ENCODE measurements around the gene QSOX1.

Gene QSOX1

GRCh38 chr1:180150982-180151381 lies 3.7 kb upstream of the QSOX1 start:
- DNase-seq: no peak

DNA sequence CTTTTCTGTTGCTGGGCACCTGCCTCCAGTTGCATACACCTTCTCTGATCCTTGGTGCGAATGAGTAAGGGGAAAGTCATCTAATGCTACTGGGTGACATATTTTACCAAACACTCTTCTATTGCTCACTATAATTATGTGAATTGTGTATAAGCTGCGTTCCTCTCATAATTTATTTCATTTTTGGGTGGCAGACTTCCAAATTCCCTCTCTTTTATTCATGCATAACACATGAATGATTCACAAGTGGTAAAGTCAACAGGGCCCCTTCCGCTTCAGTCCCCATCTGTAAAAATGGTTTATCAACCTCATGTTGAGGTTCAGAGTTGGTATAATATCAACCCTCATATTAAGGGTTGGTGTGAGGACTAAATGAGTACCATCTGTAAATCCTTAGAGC lies 3.2 kb upstream of the QSOX1 start:
- DNase-seq: no peak

GRCh38 chr1:180152588-180152987 lies 2.1 kb upstream of the QSOX1 start:
- DNase-seq: no peak

- DNase-seq: no peak
These were observed 1.6 kb upstream of the QSOX1 start for GRCh38 chr1:180153032-180153431.

GRCh38 chr1:180154003-180154324 lies 705 bp upstream of the QSOX1 start:
- no peak for DNase-seq

GRCh38 chr1:180155182-180155682 lies 563 bp downstream of the QSOX1 start:
- peak; percentile 21 for DNase-seq

DNA sequence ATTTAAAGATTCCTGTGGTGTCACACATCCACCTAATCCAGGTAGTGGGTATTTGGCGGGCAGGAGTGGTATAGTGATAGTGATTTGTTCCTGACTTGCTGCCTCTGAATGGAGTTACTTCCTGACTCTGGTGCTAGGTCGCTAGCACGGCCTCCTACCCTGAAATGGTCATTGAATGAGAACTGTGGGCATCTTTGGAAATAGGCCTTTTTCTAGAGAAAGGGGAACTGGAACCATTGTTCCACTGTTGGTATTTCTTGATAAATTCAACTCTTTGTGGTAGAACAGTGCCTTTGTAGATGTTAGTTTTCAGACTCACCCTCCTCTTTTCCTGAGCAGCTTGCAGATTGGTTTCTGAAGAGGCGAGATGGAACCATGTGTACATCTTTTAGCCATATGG lies 1.5 kb downstream of the QSOX1 start:
- no peak for DNase-seq

DNA sequence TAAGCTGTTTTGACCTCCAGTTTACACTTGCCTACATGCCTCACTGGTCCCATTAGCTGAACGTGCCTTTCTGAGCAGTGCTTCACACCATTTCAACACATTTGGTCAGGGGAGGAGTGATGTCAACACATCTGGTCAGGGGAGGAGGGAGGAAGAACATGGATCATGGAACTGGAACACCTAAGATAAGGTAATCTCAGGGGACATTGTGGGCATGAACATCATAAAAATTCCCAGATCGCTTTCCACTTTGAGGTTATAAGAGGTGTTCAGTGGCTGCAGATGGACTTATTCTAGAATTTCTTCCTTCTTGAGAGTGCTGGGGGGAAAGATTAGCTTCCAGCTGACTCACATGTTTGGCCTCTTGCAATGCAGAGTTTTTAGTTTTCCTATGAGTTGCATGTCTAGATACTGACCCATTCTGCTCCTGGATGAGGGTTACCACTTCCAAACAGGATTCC lies 2.0 kb downstream of the QSOX1 start:
- DNase-seq: no peak

GRCh38 chr1:180157108-180157507 lies 2.4 kb downstream of the QSOX1 start:
- no peak for DNase-seq

DNA sequence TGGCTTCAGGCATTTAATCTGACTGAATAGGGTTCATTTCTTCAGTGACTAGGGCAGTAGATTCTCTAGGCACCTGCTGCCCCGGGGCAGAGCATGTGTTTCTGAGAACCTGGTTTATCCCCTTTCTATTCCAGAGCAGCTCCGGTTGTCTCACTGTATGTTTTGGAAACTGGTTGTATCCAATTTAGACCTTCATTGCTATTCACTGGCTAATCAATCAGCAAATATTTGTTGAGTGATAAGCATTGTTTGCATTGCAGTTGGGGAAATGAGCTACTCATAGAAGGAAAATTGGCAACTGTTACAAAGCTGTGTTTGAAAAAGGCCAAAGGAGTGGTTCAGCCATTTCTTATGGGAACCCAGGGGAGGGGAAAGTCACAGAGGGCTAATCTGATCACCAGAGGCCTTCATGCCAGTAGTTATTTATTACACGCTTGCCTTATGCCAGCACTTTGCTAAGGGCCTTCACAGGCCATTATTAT lies 2.9 kb downstream of the QSOX1 start:
- DNase-seq: peak; percentile 59

DNA sequence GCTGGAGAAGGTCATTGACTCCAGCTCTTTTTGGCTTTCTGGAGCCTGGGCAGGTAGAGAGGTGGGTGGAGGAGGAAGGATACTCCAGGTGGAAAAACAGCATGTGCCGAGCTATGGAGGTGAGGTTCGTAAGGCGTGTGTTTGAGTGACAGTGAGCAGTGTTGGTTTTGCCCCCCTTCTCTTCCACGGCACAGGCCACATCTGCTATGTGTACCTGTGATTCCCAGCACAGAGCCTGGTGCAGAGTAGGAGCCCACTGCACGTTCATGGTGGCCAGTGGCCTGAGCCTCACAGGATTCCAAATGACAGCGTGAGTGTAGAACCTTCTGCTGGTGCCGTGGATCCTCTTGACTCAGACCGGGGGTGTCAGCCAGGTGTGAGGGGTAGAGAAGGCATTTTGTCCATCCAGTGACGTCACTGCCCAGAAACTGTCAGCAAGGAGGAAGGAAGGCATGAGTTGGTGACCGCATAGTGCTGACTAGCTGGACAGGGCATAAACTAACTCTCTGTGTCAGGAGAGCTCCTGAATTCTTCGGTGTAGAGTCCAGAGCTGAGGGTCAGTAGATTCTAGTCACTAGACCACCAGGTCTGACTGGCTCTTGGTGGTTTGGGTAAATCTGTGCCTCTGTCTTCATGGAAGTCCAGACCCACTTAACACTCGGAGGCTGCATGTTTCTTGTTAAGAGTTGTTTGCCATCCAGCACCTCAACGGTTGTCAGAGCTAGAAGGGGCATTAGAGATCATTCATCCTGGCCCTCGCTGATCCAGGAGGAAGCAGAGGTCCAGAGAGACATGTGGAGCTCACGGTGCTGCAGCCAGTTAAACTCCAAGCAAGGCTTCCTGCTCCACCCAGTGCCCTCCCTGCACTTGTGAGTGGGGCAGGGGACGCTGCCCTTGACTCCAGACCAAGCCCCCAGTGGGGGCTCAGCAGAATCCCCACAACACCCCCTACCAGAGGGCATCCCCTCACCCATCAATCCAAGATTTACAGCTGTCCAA lies 3.8 kb downstream of the QSOX1 start:
- DNase-seq: no peak

DNA sequence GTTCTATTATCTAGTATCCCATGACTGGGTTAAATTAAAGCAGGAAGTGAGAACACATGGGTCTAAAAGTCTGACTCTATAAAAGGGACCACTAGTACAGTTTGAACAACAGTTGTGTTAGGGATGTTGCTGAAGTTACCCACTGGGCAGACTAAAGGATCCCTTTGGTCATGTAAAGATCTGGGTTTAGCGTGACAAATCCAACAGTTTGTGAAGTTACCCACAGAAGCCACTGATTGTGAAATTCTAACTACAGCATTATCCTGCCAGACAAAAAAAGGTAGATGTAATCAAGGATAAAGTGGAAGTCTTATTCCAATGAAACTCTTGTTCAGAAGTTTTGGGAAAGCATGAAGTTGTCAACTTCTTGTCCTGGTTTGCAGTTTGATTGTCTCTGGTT lies 5.7 kb downstream of the QSOX1 start:
- DNase-seq: no peak

- no peak for DNase-seq
These were observed 8.4 kb downstream of the QSOX1 start for GRCh38 chr1:180163041-180163440.

DNA sequence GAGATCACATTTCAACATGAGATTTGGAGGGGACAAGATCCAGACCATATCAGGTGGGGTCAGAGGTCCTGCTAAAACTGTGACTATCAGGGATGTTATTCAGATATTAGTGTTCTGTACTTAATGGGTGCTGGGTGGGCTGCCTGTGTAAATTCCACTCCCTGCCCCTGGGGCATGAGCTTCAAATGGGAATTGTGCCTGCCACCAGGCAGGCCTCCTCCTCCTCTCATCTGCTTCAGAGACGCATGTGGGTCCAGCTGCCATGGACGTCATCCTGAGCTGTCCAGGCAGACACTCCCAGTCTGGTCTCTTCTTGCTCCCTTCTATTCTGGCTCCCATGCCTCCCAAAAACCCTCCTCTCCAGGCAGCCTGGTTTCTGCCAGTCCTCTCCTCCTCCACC lies 10.4 kb downstream of the QSOX1 start:
- DNase-seq: no peak

DNA sequence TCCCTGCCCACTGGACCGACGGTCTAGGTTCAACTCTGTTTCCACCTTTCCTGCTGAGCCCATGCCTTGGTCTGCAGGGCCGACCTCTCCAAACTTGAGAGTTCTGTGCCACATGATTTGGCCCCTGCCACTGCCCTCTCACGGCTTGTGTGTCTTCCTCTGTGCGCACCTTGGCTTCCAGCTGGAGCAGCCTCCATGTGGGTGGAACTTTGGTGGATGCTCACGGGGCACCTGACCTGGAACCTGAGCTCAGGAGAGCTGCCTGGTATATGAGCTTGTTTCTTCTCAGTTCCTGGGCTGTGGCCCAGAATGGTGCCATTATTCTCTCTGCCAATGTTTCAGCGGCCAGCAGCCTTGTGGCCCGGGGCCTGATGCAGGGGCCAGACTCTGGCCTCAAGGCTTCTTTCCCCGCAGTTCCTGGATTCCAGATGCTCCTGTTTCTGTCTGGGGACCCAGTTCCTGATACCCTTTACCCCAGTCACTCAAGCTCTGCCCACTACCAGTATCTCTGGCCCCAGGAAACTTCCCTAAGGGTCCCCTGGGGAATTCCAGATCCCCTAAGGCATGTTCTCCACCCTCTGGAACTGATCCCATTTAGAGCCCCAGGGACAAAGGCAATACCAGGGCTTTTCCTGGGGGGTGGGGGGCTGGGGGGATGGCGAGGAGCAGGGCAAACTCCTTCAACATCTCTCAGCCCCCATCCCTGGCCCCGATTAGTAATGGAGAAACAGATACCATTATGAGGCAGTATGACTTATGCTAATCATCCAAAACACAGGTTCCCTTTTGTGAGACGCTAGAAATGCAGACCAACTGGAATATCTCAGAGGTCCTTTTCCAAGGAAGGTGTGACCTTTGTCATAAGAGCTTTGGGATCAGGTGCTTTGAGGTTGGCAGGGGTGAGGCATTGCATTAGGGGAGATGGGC lies 11.1 kb downstream of the QSOX1 start:
- no peak for DNase-seq

DNA sequence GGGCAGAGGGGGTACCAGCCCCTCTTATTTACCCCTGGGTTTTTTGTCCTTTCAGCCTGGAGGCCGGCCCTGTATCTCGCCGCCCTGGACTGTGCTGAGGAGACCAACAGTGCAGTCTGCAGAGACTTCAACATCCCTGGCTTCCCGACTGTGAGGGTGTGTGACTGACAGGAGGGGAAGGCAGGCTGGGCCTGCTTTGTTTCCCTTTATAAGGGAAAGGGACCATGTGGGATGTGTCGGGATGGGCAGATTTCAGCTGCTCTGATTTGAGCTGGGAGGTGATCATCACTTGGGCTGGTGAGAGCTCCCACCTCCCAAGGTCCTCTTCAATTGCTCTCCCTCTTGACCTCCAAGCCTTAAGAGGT lies 11.7 kb downstream of the QSOX1 start:
- no peak for DNase-seq

GRCh38 chr1:180167021-180167701 lies 12.5 kb downstream of the QSOX1 start:
- no peak for DNase-seq

DNA sequence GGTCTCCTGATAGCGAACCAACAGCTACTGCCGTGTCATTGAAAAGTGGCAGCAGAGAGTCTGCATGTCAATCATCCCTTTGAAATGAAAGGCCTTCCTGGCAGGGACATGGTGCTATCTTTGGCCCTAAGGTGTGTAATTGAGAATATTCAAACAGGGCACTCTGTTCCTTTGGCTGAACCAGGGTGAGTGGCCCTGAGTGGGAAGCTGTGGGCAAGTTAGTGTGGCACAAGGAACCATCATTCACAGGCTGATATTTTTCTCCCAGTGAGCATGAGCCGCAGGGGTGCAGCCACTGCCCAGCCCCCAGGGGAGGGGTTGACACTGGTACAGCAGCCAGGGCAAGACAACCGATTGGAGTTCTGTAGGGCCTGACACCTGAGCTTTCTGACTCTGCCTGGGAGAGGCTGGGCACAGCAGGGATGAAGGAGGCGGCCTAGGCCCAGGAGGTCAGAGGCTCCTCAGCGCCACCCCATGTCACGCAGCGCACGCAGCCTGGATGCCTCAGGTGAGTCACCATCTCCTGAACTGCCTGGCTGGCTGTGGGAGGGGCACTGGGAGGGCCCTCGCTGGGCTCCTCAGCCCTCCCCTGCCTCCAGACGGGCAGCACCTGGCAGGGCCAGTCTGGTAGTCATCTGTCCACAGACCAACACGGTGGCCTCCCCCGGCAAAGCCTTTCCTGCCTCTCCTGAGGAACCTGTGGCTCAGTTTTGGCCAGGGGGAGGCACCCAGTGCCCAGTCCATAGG lies 13.2 kb downstream of the QSOX1 start:
- peak; percentile 96 for DNase-seq

DNA sequence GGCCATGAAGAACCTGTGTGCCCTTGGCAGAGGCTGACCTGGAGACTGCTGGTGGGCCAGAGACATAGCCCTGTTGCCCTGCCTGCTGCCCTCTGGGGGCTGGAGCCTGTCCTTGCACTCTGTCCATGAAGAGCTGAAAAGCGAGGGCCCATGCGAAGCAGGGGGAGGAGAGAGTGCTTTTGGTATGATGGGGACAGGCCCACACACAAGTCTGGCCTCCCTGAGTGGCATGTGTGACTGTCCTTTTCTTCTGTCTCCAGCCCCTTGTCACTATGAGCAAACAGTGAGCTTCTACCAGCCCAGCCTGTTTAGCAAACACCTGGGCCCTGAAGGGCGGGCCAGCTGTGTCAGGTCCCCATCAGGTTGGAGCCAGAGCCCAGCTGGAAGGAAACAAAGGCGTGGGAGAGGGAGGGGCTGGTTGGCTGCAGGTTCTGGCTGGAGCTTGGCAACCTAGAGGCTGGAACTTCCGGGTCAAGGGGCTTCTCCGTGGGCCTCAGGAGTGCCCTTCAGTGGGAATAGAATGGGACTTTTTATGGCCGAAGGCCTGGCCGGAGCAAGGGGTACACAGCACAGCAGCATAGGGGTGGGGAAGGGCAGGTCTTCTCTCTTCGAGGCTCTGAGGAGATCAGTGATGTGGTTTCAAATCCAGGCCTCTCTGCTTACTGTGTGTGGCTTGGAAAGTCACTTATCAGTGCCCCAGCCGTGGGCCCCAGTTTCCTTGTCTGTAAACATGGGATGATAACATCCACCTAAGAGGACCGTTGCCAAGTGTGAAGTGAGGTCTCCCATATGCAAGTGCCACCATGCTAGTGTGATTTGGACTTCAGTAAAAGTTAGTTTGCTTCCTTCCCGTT lies 14.3 kb downstream of the QSOX1 start:
- peak; percentile 98 for DNase-seq

- DNase-seq: no peak
These were observed 15.0 kb downstream of the QSOX1 start for GRCh38 chr1:180169640-180170195.

Data from NCI-H510A treated with DMSO at 0.1 percent for 48 hours (cell line).